ENCODE measurements around the gene LARGE1. TPM values are rescaled to one million over a fixed set of nuclear protein-coding genes. Genes with fewer than 3 reads are reported as not detected.

The LARGE1 gene
- total and polyA plus RNA-seq, 9 of the 15 experiments (the other 6 are each of a cell fraction or from before 2014, with no cell fraction given), result 0.01 to 0.66 (median 0.14) TPM; not detected in 2

DNA sequence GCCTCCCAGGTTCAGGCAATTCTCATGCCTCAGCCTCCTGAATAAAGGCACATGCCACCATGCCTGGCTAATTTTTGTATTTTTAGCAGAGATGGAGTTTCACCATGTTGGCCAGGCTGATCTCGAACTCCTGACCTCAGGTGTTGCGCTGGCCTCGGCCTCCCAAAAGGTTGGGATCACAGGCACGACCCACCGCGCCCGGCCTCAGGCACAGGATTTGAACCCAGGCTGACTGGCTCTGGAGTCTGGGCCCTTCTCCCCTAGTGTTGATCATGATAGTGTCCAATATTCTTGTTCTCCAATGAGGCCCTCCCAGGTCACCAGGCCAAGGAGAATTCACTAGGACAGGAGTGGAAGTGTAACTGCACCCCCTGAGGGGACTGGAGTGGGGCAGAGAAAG is 401.9 kb downstream of the LARGE1 start:
- intact Hi-C loops (cut with micrococcal nuclease), result loop anchor here (10.0 kb wide), 1 partner anchor 56 kb away; no protein-coding TSS in a partner anchor

GRCh38 chr22:33515795-33516194 is 404.5 kb downstream of the LARGE1 start:
- in situ Hi-C loops (cut with MboI) (no loop called here), intact Hi-C loops (cut with micrococcal nuclease) (loop anchor here (10.0 kb wide), 1 partner anchor 59 kb away; no protein-coding TSS in a partner anchor)
- H4K20me1 ChIP-seq (replicated peaks; ENCODE audit: control insufficient read depth, insufficient read depth, low read length), result no peaks in the 10 kb centered on the region
- H3K4me2 ChIP-seq (ENCODE audit: insufficient read depth, low read length), result no peak overlapping the region
- no peaks in the 10 kb centered on the region for H3K9me3 ChIP-seq (replicated peaks; ENCODE audit: control insufficient read depth, insufficient read depth, low read depth, low read length)
- H3K4me1 ChIP-seq (replicated peaks in 1 of 2; ENCODE audit: control insufficient read depth in 2 of 2, insufficient read depth in 2 of 2, low read length in 2 of 2), result no peaks in the 10 kb centered on the region
- 0% methylated on average over 7 of the region's 8 CpGs for WGBS (ENCODE audit: insufficient coverage, low coverage, missing lambda C conversion rate)
- no peaks in the 10 kb centered on the region for H3K36me3 ChIP-seq (ENCODE audit: control insufficient read depth, insufficient read depth, low read length)
- H3K9me1 ChIP-seq (ENCODE audit: control insufficient read depth, insufficient read depth, low read length), result no peaks in the 10 kb centered on the region
- no peak overlapping the region for H3K9ac ChIP-seq (ENCODE audit: insufficient read depth in 1 of 2, low read depth in 2 of 2, low read length in 2 of 2)
- DNase-seq (ENCODE audit: extremely low read depth in 1 of 4, low spot score in 3 of 4) (no peak), FAIRE-seq (no peak), ATAC-seq (no peak)
- no peak for TF ChIP-seq MBD2 (IDR thresholded peaks at IDR 0.05; ENCODE audit: borderline replicate concordance, low read depth)
- 0 out of 2 replicates have a peak, but pooled peaks have one; percentile 14 for TF ChIP-seq NFIX (CRISPR knock-in tag; IDR thresholded peaks at IDR 0.05; ENCODE audit: low read depth)
- no peak for TF ChIP-seq SNAPC5 (CRISPR knock-in tag; IDR thresholded peaks at IDR 0.05)
- TF ChIP-seq HNRNPUL1 (IDR thresholded peaks at IDR 0.05; ENCODE audit: low read length), result no peak
- peak; percentile 48; the same call in 1 of the 2 replicates for TF ChIP-seq NFIC (IDR thresholded peaks at IDR 0.05)
- TF ChIP-seq CCNT2 (IDR thresholded peaks at IDR 0.05; ENCODE audit: borderline replicate concordance, extremely low read depth, insufficient read length, low read depth, low read length), result no peak
- TF ChIP-seq ZNF253 (CRISPR knock-in tag; conservative IDR thresholded peaks at IDR 0.05), result no peak
- TF ChIP-seq FIP1L1 (IDR thresholded peaks at IDR 0.05; ENCODE audit: low read depth, low read length, poor library complexity, severe bottlenecking), result no peak
- H3K27me3 ChIP-seq (ENCODE audit: control insufficient read depth in 2 of 2, insufficient read depth in 2 of 2, low read length in 2 of 2), result no peaks in the 10 kb centered on the region
- H3K79me2 ChIP-seq (ENCODE audit: control insufficient read depth, insufficient read depth, low read length), result no peaks in the 10 kb centered on the region
- no peak overlapping the region for H2AFZ ChIP-seq (ENCODE audit: low read depth, low read length)
- no peak overlapping the region for H3K27ac ChIP-seq (ENCODE audit: extremely low read depth, low read depth, low read length)
- CTCF ChIA-PET (ENCODE audit: low intra/inter-chr PET ratio), result no interaction called here
- POLR2A ChIA-PET, result no interaction called here
- BruUV-seq (replicated peaks), result no TSS peak
- no peak overlapping the region for H3K4me3 ChIP-seq

More for the DNA sequence above, 401.9 kb downstream of the LARGE1 start:
- no peaks in the 10 kb centered on the region for H3K27me3 ChIP-seq (ENCODE audit: control insufficient read depth in 2 of 2, insufficient read depth in 2 of 2, low read length in 2 of 2)
- ChIA-PET POLR2A (no interaction called here), CTCF (ENCODE audit: low intra/inter-chr PET ratio) (no interaction called here)
- H3K79me2 ChIP-seq (ENCODE audit: control insufficient read depth, insufficient read depth, low read length), result no peaks in the 10 kb centered on the region
- H3K4me2 ChIP-seq (ENCODE audit: insufficient read depth, low read length), result no peak overlapping the region
- FAIRE-seq, result no peak
- BruUV-seq (replicated peaks), result no TSS peak
- no peaks in the 10 kb centered on the region for H3K4me1 ChIP-seq (replicated peaks in 1 of 2; ENCODE audit: control insufficient read depth in 2 of 2, insufficient read depth in 2 of 2, low read length in 2 of 2)
- H2AFZ ChIP-seq (ENCODE audit: low read depth, low read length), result no peak overlapping the region
- no peak overlapping the region for H3K9ac ChIP-seq (ENCODE audit: insufficient read depth in 1 of 2, low read depth in 2 of 2, low read length in 2 of 2)
- TF ChIP-seq, protein P1, sequence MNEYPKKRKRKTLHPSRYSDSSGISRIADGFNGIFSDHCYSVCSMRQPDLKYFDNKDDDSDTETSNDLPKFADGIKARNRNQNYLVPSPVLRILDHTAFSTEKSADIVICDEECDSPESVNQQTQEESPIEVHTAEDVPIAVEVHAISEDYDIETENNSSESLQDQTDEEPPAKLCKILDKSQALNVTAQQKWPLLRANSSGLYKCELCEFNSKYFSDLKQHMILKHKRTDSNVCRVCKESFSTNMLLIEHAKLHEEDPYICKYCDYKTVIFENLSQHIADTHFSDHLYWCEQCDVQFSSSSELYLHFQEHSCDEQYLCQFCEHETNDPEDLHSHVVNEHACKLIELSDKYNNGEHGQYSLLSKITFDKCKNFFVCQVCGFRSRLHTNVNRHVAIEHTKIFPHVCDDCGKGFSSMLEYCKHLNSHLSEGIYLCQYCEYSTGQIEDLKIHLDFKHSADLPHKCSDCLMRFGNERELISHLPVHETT (CRISPR knock-in tag; conservative IDR thresholded peaks at IDR 0.05 in 1 of 2, IDR thresholded peaks at IDR 0.05 in 1 of 2), result no peak
- TF ChIP-seq HDAC6 (IDR thresholded peaks at IDR 0.05; ENCODE audit: low read depth, low read length) (no peak), RCOR1 (IDR thresholded peaks at IDR 0.05; ENCODE audit: borderline replicate concordance in 1 of 2, low read depth in 2 of 2, low read length in 2 of 2) (no peak), NFE2L1 (tag; IDR thresholded peaks at IDR 0.05; ENCODE audit: borderline replicate concordance, low read depth) (no peak), BCOR (IDR thresholded peaks at IDR 0.05) (no peak)
- DNase-seq (ENCODE audit: extremely low read depth in 1 of 4, low spot score in 3 of 4), result no peak
- H3K9me1 ChIP-seq (ENCODE audit: control insufficient read depth, insufficient read depth, low read length), result no peaks in the 10 kb centered on the region
- H3K27ac ChIP-seq (ENCODE audit: extremely low read depth, low read depth, low read length), result no peak overlapping the region
- H4K20me1 ChIP-seq (replicated peaks; ENCODE audit: control insufficient read depth, insufficient read depth, low read length), result no peaks in the 10 kb centered on the region
- no peaks in the 10 kb centered on the region for H3K9me3 ChIP-seq (replicated peaks; ENCODE audit: control insufficient read depth, insufficient read depth, low read depth, low read length)
- no peak overlapping the region for H3K4me3 ChIP-seq
- no peak for ATAC-seq
- in situ Hi-C loops (cut with MboI), result no loop called here
- no peaks in the 10 kb centered on the region for H3K36me3 ChIP-seq (ENCODE audit: control insufficient read depth, insufficient read depth, low read length)
- 0% methylated on average over 2 of the region's 7 CpGs for WGBS (ENCODE audit: insufficient coverage, low coverage, missing lambda C conversion rate)

All from K562 (cell line).